LNCAP (cell line): ENCODE data around the gene CACNA2D4.

Experiments
- CTCF ChIP-seq: fragments of 450-650 bp; IDR thresholded peaks from 2 replicates; pipeline ENCODE4 v1.5.1; 2017; ENCODE audit warnings: mild to moderate bottlenecking

CACNA2D4 gene

GRCh38 chr12:1750300-1750699, 168.2 kb downstream of the CACNA2D4 start:
- no peak for TF ChIP-seq CTCF

DNA sequence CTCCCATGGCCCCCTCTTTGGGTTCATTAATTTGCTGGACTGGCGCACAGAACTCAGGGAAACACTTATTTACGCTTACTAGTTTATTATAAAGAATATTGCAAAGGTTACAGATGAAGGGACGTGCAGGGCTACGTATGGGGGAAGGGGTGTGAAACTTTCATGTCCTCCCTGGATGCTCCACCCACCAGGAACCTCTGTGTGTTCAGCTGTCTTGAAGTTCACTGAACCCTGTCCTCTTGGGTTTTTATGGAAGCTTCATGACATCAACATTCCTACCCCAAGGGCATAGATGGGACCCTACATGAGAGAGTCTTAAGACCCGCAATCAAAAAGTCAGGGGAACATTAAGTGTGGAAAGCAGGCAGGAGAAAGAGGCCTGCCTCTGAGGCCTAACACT, 169.4 kb downstream of the CACNA2D4 start:
- TF ChIP-seq CTCF: no peak

GRCh38 chr12:1747609-1748008, 170.8 kb downstream of the CACNA2D4 start:
- no peak for TF ChIP-seq CTCF

GRCh38 chr12:1744932-1745331, 173.5 kb downstream of the CACNA2D4 start:
- TF ChIP-seq CTCF: no peak
